Measurements from ENCODE around the gene EMC7. TPM values are rescaled to one million over a fixed set of nuclear protein-coding genes. Genes with fewer than 3 reads are reported as not detected.

Gene EMC7
- total and polyA plus RNA-seq, 2 experiments from 2014 or later: 18.3 to 55.1 TPM

GRCh38 chr15:34047893-34048775 is 53.5 kb downstream of the EMC7 start:
- Mint-ChIP-seq H3K4me3 (no peak overlapping the region), H3K27ac (no peak overlapping the region), H3K36me3 (ENCODE audit: low read depth) (peaks cover 6% of the 10 kb centered on the region; the same call in 2 of the 3 replicates), H3K4me1 (no peaks in the 10 kb centered on the region), H3K9me3 (peaks cover 28% of the 10 kb centered on the region), H3K27me3 (ENCODE audit: insufficient read depth, low read depth, poor library complexity) (peaks cover 3% of the 10 kb centered on the region)
- Histone ChIP-seq H3F3A (replicated peaks; ENCODE audit: low read depth) (no peaks in the 10 kb centered on the region), H4K20me1 (replicated peaks; ENCODE audit: insufficient read depth) (no peaks in the 10 kb centered on the region), H3K4me3 (no peak overlapping the region), H2AFZ (no peak overlapping the region), H3K4me2 (no peak overlapping the region), H3K4me1 (ENCODE audit: insufficient read depth) (no peaks in the 10 kb centered on the region), H3K36me3 (ENCODE audit: insufficient read depth) (no peaks in the 10 kb centered on the region), H3K27me3 (ENCODE audit: insufficient read depth) (no peaks in the 10 kb centered on the region), H3K9me2 (ENCODE audit: insufficient read depth) (no peaks in the 10 kb centered on the region), H3K27ac (ENCODE audit: low read depth) (no peak overlapping the region), H3K79me2 (replicated peaks; ENCODE audit: insufficient read depth) (no peaks in the 10 kb centered on the region)
- DNase-seq (ENCODE audit: low spot score) (no peak), ATAC-seq (no peak)
- TF ChIP-seq EZH2 (IDR thresholded peaks at IDR 0.05; ENCODE audit: low read depth, unreplicated experiment) (no peak), EZH2phosphoT487 (IDR thresholded peaks at IDR 0.05; ENCODE audit: unreplicated experiment) (no peak), ZNF331 (CRISPR knock-in tag; IDR thresholded peaks at IDR 0.05; ENCODE audit: low read depth) (no peak)

GRCh38 chr15:34046471-34047145 is 55.1 kb downstream of the EMC7 start:
- Histone ChIP-seq H4K20me1 (replicated peaks; ENCODE audit: insufficient read depth) (no peaks in the 10 kb centered on the region), H3K4me3 (no peak overlapping the region), H3K9me2 (ENCODE audit: insufficient read depth) (no peaks in the 10 kb centered on the region), H3K36me3 (ENCODE audit: insufficient read depth) (no peaks in the 10 kb centered on the region), H3K4me1 (ENCODE audit: insufficient read depth) (no peaks in the 10 kb centered on the region), H3K27ac (ENCODE audit: low read depth) (no peak overlapping the region), H3K27me3 (ENCODE audit: insufficient read depth) (peaks cover 10% of the 10 kb centered on the region), H2AFZ (peak overlapping the region; percentile 95), H3K4me2 (no peak overlapping the region), H3K79me2 (replicated peaks; ENCODE audit: insufficient read depth) (no peaks in the 10 kb centered on the region), H3F3A (replicated peaks; ENCODE audit: low read depth) (no peaks in the 10 kb centered on the region)
- H3K9me3 Mint-ChIP-seq: peaks cover 26% of the 10 kb centered on the region
- no peak for ATAC-seq
- H3K4me3 Mint-ChIP-seq: no peak overlapping the region
- TF ChIP-seq NANOG (IDR thresholded peaks at IDR 0.05; ENCODE audit: borderline replicate concordance): no peak
- no peak for TF ChIP-seq ZNF114 (CRISPR knock-in tag; IDR thresholded peaks at IDR 0.05)
- no peaks in the 10 kb centered on the region for H3K4me1 Mint-ChIP-seq
- H3K27me3 Mint-ChIP-seq (ENCODE audit: insufficient read depth, low read depth, poor library complexity): peaks cover 6% of the 10 kb centered on the region
- DNase-seq (ENCODE audit: low spot score): no peak
- no peak overlapping the region for H3K27ac Mint-ChIP-seq
- H3K36me3 Mint-ChIP-seq (ENCODE audit: low read depth): peaks cover 6% of the 10 kb centered on the region; the same call in 2 of the 3 replicates

GRCh38 chr15:34043813-34044212 is 57.8 kb downstream of the EMC7 start:
- peaks cover 9% of the 10 kb centered on the region for H3K4me1 Mint-ChIP-seq
- peaks cover 27% of the 10 kb centered on the region for H3K27me3 Mint-ChIP-seq (ENCODE audit: insufficient read depth, low read depth, poor library complexity)
- H3K27ac ChIP-seq (ENCODE audit: low read depth): no peak overlapping the region
- TF ChIP-seq JUNB (IDR thresholded peaks at IDR 0.05; ENCODE audit: unreplicated experiment) (no peak), CREB1 (CRISPR knock-in tag; IDR thresholded peaks at IDR 0.05; ENCODE audit: low read depth) (no peak), POLR2AphosphoS5 (IDR thresholded peaks at IDR 0.05; ENCODE audit: low read depth) (no peak), ZNF331 (CRISPR knock-in tag; IDR thresholded peaks at IDR 0.05; ENCODE audit: low read depth) (no peak), EZH2 (IDR thresholded peaks at IDR 0.05; ENCODE audit: low read depth, unreplicated experiment) (no peak), REST (IDR thresholded peaks at IDR 0.05; ENCODE audit: unreplicated experiment) (no peak), EZH2phosphoT487 (IDR thresholded peaks at IDR 0.05; ENCODE audit: unreplicated experiment) (no peak), NANOG (IDR thresholded peaks at IDR 0.05; ENCODE audit: borderline replicate concordance) (no peak), STAT1 (IDR thresholded peaks at IDR 0.05; ENCODE audit: unreplicated experiment) (no peak)
- H3K36me3 Mint-ChIP-seq (ENCODE audit: low read depth): no peaks in the 10 kb centered on the region
- H3K79me2 ChIP-seq (replicated peaks; ENCODE audit: insufficient read depth): no peaks in the 10 kb centered on the region
- H3K4me2 ChIP-seq: no peak overlapping the region
- DNase-seq (ENCODE audit: low spot score): no peak
- peaks cover 34% of the 10 kb centered on the region for H3K27me3 ChIP-seq (ENCODE audit: insufficient read depth)
- no peak overlapping the region for H2AFZ ChIP-seq
- no peaks in the 10 kb centered on the region for H3K36me3 ChIP-seq (ENCODE audit: insufficient read depth)
- no peak overlapping the region for H3K4me3 Mint-ChIP-seq
- no peak overlapping the region for H3K4me3 ChIP-seq
- ATAC-seq: no peak
- no peak overlapping the region for H3K27ac Mint-ChIP-seq
- peaks cover 9% of the 10 kb centered on the region for H3K4me1 ChIP-seq (ENCODE audit: insufficient read depth)
- H4K20me1 ChIP-seq (replicated peaks; ENCODE audit: insufficient read depth): 0 out of 2 replicates have a peak, but pooled peaks cover 3% of the 10 kb centered on the region
- H3K9me3 Mint-ChIP-seq: peaks cover 2% of the 10 kb centered on the region; the same call in 2 of the 3 replicates
- H3K9me2 ChIP-seq (ENCODE audit: insufficient read depth): no peaks in the 10 kb centered on the region
- no peaks in the 10 kb centered on the region for H3F3A ChIP-seq (replicated peaks; ENCODE audit: low read depth)
